GM18508 (cell line): ENCODE data around the gene PSD4.

Experiments
- ATAC-seq: cut with Tn5 transposase; IDR thresholded peaks from one replicate; pipeline ENCODE4 v1.9.1; 2021; ENCODE audit warnings: moderate number of reproducible peaks; ENCODE audit not compliant: insufficient read depth, unreplicated experiment

The PSD4 gene

GRCh38 chr2:113202305-113203216 is 28.8 kb downstream of the PSD4 start:
- no peak for ATAC-seq

GRCh38 chr2:113203217-113203530 is 29.4 kb downstream of the PSD4 start:
- ATAC-seq, result no peak

GRCh38 chr2:113203901-113204519 is 30.2 kb downstream of the PSD4 start:
- peak; percentile 63 for ATAC-seq

GRCh38 chr2:113206251-113206650 is 32.5 kb downstream of the PSD4 start:
- ATAC-seq, result no peak

GRCh38 chr2:113207021-113207420 is 33.2 kb downstream of the PSD4 start:
- no peak for ATAC-seq

- no peak for ATAC-seq
Observed at GRCh38 chr2:113208396-113208795, 34.6 kb downstream of the PSD4 start.

GRCh38 chr2:113209011-113209645 is 35.4 kb downstream of the PSD4 start:
- ATAC-seq, result no peak

- no peak for ATAC-seq
Observed at GRCh38 chr2:113209646-113210171, 35.9 kb downstream of the PSD4 start.

- no peak for ATAC-seq
Observed at GRCh38 chr2:113211226-113212105, 37.7 kb downstream of the PSD4 start.

GRCh38 chr2:113212245-113213060 is 38.7 kb downstream of the PSD4 start:
- ATAC-seq, result no peak

- ATAC-seq, result no peak
Observed at GRCh38 chr2:113213061-113213930, 39.5 kb downstream of the PSD4 start.

- no peak for ATAC-seq
Observed at GRCh38 chr2:113214141-113214540, 40.4 kb downstream of the PSD4 start.

GRCh38 chr2:113215056-113215455 is 41.3 kb downstream of the PSD4 start:
- no peak for ATAC-seq

- ATAC-seq, result no peak
Observed at GRCh38 chr2:113216321-113216720, 42.5 kb downstream of the PSD4 start.

GRCh38 chr2:113216891-113217454 is 43.2 kb downstream of the PSD4 start:
- ATAC-seq, result no peak

GRCh38 chr2:113217455-113218282 is 43.9 kb downstream of the PSD4 start:
- no peak for ATAC-seq
